ENCODE measurements around the gene MCF2L.

DNA sequence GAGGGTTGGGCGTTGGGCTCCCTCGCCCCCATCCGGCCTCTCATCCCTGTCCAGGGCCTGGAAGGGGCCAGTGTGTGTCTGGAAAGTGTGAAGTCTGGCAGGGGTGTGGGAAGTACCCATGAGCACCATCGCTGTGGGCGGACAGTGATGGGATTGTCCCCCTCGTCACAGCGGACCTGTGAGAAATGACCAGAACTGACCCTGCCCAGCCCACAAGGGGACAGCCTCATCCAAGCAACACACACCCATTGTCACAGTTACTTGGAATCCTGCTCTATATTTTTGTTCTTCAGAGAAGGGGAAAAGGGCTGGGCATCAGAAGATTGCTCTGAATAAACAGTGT lies 18.6 kb downstream of the MCF2L start:
- TF ChIP-seq POLR2AphosphoS5 (IDR thresholded peaks at IDR 0.05; ENCODE audit: low read depth, low read length) (no peak), SIN3A (IDR thresholded peaks at IDR 0.05; ENCODE audit: borderline replicate concordance, insufficient read depth, low read length) (no peak), TAF1 (IDR thresholded peaks at IDR 0.05; ENCODE audit: borderline replicate concordance, insufficient read depth, low read length) (no peak), REST (IDR thresholded peaks at IDR 0.05; ENCODE audit: insufficient read depth in 1 of 2, low read depth in 2 of 2, low read length in 2 of 2) (no peak), FOXP2 (optimal IDR thresholded peaks at IDR 0.05; ENCODE audit: borderline replicate concordance, extremely low read depth, extremely low read length, insufficient read depth) (no peak)
